HUES48 (cell line): ENCODE measurements around the gene MTM1.

Experiments used
- H3K27ac ChIP-seq: one replicate; pipeline ENCODE4 v1.7.0; 2013; ENCODE audit warnings: low read depth, low read length, inconsistent platforms
- H3K27me3 ChIP-seq: 2 replicates; pipeline ENCODE4 v1.6.1; 2013; ENCODE audit warnings: mild to moderate bottlenecking, low read length; ENCODE audit not compliant: control insufficient read depth, insufficient read depth
- H3K36me3 ChIP-seq: 2 replicates; pipeline ENCODE4 v1.6.1; 2013; ENCODE audit warnings: low read length; ENCODE audit not compliant: control insufficient read depth, insufficient read depth
- H3K4me1 ChIP-seq: 2 replicates; pipeline ENCODE4 v1.6.1; 2013; ENCODE audit warnings: mild to moderate bottlenecking, low read length; ENCODE audit not compliant: control insufficient read depth, insufficient read depth
- H3K4me3 ChIP-seq: 2 replicates; pipeline ENCODE4 v1.5.1; 2013; ENCODE audit warnings: mild to moderate bottlenecking, low read depth, low read length
- H3K9ac ChIP-seq: 2 replicates; pipeline ENCODE4 v1.6.1; 2013; ENCODE audit warnings: mild to moderate bottlenecking, low read depth, low read length, moderate library complexity
- H3K9me3 ChIP-seq: 2 replicates; pipeline ENCODE4 v1.6.1; 2013; ENCODE audit warnings: low read length; ENCODE audit not compliant: control insufficient read depth, insufficient read depth

MTM1 gene

DNA sequence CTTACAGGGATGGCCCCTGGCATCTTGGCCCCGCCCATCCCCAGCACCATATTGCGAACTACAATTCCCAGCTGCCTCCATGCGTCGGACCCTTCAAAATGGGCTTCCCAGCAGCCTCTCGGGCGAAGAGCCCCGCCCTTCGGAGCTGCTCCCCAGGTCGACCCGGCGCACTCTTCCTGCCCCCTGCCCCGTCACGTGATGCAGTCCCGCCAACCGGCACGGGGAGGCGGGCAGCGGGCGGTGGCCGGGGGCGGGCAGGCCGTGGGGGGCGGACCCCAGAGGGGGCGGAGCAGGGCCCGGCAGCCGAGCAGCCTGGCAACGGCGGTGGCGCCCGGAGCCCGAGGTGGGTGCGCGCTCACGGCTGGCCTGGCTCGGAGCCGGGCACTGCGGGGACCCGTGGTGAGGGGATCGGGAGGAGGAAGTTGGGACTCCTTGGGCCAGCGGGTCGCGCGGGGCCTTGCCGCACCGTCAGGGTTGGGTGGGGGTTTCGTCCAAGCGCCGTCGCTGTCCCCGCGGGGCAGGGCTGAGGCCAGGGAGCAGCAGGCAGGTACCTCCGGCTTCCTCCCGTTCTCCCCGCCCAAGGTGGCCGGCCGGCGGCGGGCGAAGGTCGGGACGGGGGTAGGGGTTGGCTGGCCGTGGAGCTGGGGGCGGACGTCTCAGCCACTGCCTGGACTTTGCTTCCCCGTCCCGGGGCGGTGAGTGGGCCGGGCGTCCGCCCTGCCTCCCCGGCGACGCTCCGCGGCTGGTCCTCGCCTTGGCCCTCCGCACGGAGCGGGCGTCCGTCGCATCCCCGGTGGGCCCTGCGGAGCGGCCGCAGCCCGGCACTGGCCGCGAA, at the start of gene MTM1:
Gene MTM1, plus strand, starts transcription at position 302 of the 835 bp plus-strand sequence. CDS start 23,994 bp downstream, outside the sequence.
- Histone ChIP-seq H3K9ac (peak within 1 kb of the TSS; percentile 37; the same call in 1 of the 2 replicates), H3K9me3 (no peaks in the 10 kb centered on the region; the same call in none of the 2 replicates), H3K4me1 (peaks cover 39% of the 10 kb centered on the region), H3K27me3 (no peaks in the 10 kb centered on the region; the same call in 1 of the 2 replicates), H3K4me3 (peak within 1 kb of the TSS; percentile 80), H3K27ac (peak within 1 kb of the TSS; percentile 87), H3K36me3 (no peaks in the 10 kb centered on the region)

DNA sequence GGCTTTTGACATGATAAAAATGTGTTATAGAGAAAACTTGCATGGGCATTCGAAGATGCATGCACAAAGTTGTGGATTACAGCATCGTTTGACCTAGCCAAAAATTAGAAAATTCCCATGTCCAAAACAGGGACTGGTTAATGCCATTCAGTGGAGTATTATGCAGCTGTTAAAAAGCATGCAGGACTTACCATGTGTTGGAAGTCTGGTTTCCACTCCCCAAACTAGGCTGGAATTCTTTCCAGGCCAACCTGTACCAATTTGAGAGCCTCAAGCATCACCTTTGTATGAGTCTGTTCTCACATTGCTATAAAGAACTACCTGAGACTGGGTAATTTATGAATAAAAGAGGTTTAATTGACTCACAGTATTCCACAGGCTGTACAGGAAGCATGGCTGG, 45.9 kb upstream of the MTM1 start:
- Histone ChIP-seq H3K27me3 (no peaks in the 10 kb centered on the region), H3K9me3 (peaks cover 6% of the 10 kb centered on the region; the same call in 1 of the 2 replicates), H3K4me1 (no peaks in the 10 kb centered on the region), H3K4me3 (no peak overlapping the region), H3K36me3 (no peaks in the 10 kb centered on the region), H3K9ac (no peak overlapping the region), H3K27ac (no peak overlapping the region)

DNA sequence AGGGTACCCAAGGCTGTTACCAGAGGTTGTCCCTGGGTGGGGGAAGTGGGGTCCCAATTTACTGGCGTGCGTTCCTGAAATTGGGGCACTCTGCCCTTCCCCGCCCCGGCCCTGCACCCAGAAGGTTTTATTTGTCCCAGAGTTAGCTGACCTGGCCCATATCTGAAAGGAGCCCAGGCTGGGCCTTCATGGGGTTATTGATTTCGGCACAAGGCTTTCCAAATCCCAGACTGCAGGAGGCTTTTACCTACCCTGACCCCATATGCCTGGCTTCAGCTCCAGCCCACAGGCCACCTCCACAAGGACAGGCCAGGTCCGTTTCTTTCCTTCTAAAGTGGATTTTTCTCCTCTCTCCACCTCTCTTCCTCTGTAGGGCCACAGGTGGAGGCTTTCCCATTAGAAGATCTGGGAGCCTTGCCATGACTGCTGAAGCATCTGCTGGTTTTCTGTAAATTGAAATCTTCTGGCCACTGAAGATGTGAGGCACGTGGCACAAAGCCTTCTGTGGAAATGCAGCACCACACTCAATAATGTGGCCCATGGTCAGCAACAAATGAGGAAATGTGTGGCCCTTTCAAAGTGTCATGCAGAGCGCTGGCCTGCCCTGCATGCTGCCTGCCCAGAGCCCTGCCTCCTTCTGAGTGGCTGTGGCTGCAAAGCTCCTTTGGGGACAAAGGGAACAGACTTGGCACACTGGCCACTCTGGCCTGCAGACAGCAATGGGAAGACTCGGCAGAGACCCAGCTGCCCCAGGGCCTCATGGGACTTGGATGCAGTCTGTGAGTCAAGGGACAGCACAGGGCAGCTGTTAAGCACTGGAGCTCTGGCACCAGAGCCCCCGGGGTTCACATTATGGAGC, 43.1 kb upstream of the MTM1 start:
- no peak overlapping the region for H3K27ac ChIP-seq
- H3K9ac ChIP-seq = no peak overlapping the region
- H3K4me1 ChIP-seq = no peaks in the 10 kb centered on the region
- H3K9me3 ChIP-seq = peaks cover 9% of the 10 kb centered on the region
- no peaks in the 10 kb centered on the region for H3K36me3 ChIP-seq
- H3K27me3 ChIP-seq = no peaks in the 10 kb centered on the region
- no peak overlapping the region for H3K4me3 ChIP-seq

DNA sequence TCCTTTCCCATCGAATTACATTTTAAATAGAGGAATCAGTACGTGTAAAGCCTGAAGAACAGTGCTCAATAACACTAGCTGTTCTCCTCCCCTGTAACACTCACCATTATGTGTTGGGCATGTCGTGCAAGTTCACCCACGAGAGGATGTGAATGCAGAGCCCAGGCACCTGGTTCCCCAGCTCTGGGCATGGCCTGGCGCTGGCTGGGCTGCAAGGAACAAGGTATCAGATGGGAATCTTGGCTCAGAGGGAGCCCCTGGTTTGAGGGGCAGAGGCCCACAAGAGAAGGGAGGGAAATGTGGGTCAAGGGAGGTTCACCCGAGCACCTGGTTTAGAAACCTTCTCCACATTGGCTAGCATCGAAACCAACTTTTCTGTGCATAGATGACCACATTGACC, 41.7 kb upstream of the MTM1 start:
- Histone ChIP-seq H3K27ac (no peak overlapping the region), H3K36me3 (no peaks in the 10 kb centered on the region), H3K9me3 (peaks cover 15% of the 10 kb centered on the region), H3K27me3 (no peaks in the 10 kb centered on the region), H3K4me3 (no peak overlapping the region), H3K9ac (no peak overlapping the region), H3K4me1 (no peaks in the 10 kb centered on the region)

- Histone ChIP-seq H3K27ac (no peak overlapping the region), H3K9ac (no peak overlapping the region), H3K27me3 (no peaks in the 10 kb centered on the region), H3K4me3 (no peak overlapping the region), H3K4me1 (no peaks in the 10 kb centered on the region), H3K36me3 (no peaks in the 10 kb centered on the region), H3K9me3 (peaks cover 15% of the 10 kb centered on the region)
Measured at GRCh38 chrX:150527108-150527507, 41.3 kb upstream of the MTM1 start.

GRCh38 chrX:150529587-150529986, 38.8 kb upstream of the MTM1 start:
- Histone ChIP-seq H3K9ac (no peak overlapping the region), H3K27me3 (no peaks in the 10 kb centered on the region), H3K27ac (no peak overlapping the region), H3K36me3 (no peaks in the 10 kb centered on the region), H3K9me3 (peaks cover 16% of the 10 kb centered on the region), H3K4me1 (no peaks in the 10 kb centered on the region), H3K4me3 (no peak overlapping the region)

DNA sequence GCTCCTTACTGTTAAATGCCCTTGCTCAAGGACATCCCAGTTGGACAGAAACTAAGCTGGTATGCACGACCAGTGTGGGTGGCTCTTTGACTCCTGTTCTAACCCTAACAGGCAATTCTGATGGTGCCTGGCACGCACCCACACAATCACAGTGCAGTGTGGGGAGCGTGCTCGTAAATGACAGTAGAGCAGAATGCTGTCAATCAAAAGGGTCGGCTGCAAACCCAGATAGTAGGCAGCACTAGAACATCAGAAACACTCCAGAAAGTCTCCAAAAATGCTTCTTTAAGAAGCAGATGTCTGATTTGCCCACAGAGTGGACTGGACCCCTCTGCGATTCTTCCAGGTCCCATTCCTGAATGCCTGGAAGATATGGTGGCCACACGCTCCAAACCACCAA, 37.6 kb upstream of the MTM1 start:
- Histone ChIP-seq H3K27me3 (no peaks in the 10 kb centered on the region), H3K27ac (no peak overlapping the region), H3K9me3 (peaks cover 22% of the 10 kb centered on the region), H3K36me3 (no peaks in the 10 kb centered on the region), H3K4me1 (no peaks in the 10 kb centered on the region), H3K4me3 (no peak overlapping the region), H3K9ac (no peak overlapping the region)

GRCh38 chrX:150531467-150531866, 37.0 kb upstream of the MTM1 start:
- Histone ChIP-seq H3K4me1 (no peaks in the 10 kb centered on the region), H3K27ac (no peak overlapping the region), H3K27me3 (no peaks in the 10 kb centered on the region), H3K9me3 (peaks cover 28% of the 10 kb centered on the region), H3K4me3 (no peak overlapping the region), H3K9ac (no peak overlapping the region), H3K36me3 (no peaks in the 10 kb centered on the region)

- Histone ChIP-seq H3K27ac (no peak overlapping the region), H3K9ac (no peak overlapping the region), H3K4me1 (no peaks in the 10 kb centered on the region), H3K36me3 (no peaks in the 10 kb centered on the region), H3K4me3 (no peak overlapping the region), H3K27me3 (no peaks in the 10 kb centered on the region), H3K9me3 (peaks cover 31% of the 10 kb centered on the region)
Measured at GRCh38 chrX:150533863-150534262, 34.6 kb upstream of the MTM1 start.

DNA sequence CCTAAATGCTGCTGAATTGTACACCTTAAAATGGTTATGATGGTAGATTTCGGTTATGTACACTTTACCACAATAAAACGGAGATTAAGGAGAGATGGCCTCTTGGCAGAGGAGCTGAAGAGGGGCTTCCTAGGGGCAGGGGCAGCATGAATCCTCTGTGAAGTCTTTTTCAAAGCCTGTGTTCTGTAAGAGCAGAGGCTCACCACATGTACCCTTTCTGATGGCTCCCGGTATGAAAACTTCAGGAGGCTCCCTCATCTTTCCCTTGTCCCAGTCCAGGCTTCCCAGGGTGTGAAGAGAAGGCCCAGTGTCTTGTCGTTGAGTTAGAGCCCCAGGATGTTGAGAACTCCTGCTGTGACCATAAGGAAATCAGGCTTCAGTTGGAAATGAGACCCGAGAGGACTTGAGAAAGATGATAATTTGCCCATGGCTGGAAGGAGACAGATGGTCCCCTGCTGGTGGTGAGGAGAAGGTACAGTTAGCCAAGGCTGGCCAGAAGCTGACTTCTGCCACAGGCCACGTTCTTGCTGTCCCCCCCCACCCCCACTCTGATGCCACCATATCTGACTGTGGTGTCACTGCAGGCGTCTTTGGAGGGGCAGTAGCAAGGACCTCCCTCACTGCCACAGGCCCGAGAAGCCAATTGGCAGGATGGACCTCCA, 31.8 kb upstream of the MTM1 start:
- Histone ChIP-seq H3K9ac (no peak overlapping the region), H3K9me3 (peaks cover 24% of the 10 kb centered on the region), H3K27ac (no peak overlapping the region), H3K4me3 (no peak overlapping the region), H3K27me3 (no peaks in the 10 kb centered on the region), H3K4me1 (no peaks in the 10 kb centered on the region), H3K36me3 (no peaks in the 10 kb centered on the region)
